ENCODE results near the gene SHB. TPM values are rescaled to one million over a fixed set of nuclear protein-coding genes. Genes with fewer than 3 reads are reported as not detected.
A peak's percentile ranks its signal among the peaks of the same experiment; 100 is the strongest.
"Not testable (repeated sequence)": the region's sequence is repeated elsewhere in the genome, so short reads cannot be mapped to it uniquely, and the experiment has no call there.

Gene SHB
- total RNA-seq, 4 donors from 2014 or later, result 17.7 to 31.4 (median 24.2) TPM

GRCh38 chr9:37914701-37915358 lies 154.2 kb downstream of the SHB start:
- intact Hi-C loops (cut with DNase I), result loop anchor here (5.0 kb wide), 2 partner anchors 162 to 447 kb away; no protein-coding TSS in a partner anchor
- Histone ChIP-seq H3K27me3 (no peaks in the 10 kb centered on the region), H3K27ac (no peak overlapping the region), H3K4me3 (no peak overlapping the region), H3K4me1 (peaks cover 0 to 55% (median 9%) of the 10 kb centered on the region in 3 donors), H3K36me3 (peaks cover 0 to 45% (median 0%) of the 10 kb centered on the region in 3 donors), H3K9me3 (no peaks in the 10 kb centered on the region)
- 72 to 85% methylated on average over 5 of the region's 11 CpGs for WGBS, 2 donors
- DNase-seq, result no peak
- no peak for TF ChIP-seq POLR2A (IDR thresholded peaks at IDR 0.05)
- TF ChIP-seq, protein P1, sequence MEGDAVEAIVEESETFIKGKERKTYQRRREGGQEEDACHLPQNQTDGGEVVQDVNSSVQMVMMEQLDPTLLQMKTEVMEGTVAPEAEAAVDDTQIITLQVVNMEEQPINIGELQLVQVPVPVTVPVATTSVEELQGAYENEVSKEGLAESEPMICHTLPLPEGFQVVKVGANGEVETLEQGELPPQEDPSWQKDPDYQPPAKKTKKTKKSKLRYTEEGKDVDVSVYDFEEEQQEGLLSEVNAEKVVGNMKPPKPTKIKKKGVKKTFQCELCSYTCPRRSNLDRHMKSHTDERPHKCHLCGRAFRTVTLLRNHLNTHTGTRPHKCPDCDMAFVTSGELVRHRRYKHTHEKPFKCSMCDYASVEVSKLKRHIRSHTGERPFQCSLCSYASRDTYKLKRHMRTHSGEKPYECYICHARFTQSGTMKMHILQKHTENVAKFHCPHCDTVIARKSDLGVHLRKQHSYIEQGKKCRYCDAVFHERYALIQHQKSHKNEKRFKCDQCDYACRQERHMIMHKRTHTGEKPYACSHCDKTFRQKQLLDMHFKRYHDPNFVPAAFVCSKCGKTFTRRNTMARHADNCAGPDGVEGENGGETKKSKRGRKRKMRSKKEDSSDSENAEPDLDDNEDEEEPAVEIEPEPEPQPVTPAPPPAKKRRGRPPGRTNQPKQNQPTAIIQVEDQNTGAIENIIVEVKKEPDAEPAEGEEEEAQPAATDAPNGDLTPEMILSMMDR (IDR thresholded peaks at IDR 0.05), result no peak

DNA sequence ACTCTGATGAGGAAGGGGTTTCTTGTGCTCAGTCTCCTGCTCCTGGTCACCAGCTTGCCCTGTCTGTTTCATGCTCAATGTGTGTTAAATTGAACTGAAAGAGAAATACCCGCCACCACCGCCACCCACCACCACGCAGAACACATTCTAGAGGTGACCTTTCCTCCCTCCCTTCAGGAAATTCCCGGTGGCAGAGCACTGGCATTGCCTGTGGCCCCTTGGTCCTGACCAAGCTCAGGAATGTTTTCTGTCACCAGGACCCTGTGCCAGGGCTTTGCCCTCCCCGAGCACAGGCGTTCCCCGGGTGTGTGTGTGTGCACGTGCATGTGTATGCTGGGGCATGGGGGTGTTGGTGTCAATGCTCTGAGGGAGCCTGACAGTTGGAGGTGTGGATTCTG lies 154.9 kb downstream of the SHB start:
- H3K27me3 ChIP-seq, result no peaks in the 10 kb centered on the region
- H3K9me3 ChIP-seq, result no peaks in the 10 kb centered on the region
- H3K27ac ChIP-seq, result no peak overlapping the region
- peaks cover 0 to 39% (median 0%) of the 10 kb centered on the region in 3 donors for H3K36me3 ChIP-seq
- intact Hi-C loops (cut with DNase I), result no loop called here
- TF ChIP-seq POLR2A (IDR thresholded peaks at IDR 0.05), result no peak
- TF ChIP-seq, protein P1 (IDR thresholded peaks at IDR 0.05), result no peak
- no peak overlapping the region for H3K4me3 ChIP-seq
- peaks cover 0 to 48% (median 9%) of the 10 kb centered on the region in 3 donors for H3K4me1 ChIP-seq
- 36 to 62% methylated on average over 3 to 8 of the region's 8 CpGs for WGBS, 2 donors
- no peak for DNase-seq

GRCh38 chr9:37913480-37914153 lies 155.4 kb downstream of the SHB start:
- DNase-seq, result no peak
- 26 to 43% methylated on average over 8 to 10 of the region's 11 CpGs for WGBS, 2 donors
- no peak overlapping the region for H3K4me3 ChIP-seq
- no peaks in the 10 kb centered on the region for H3K9me3 ChIP-seq
- no peak for TF ChIP-seq POLR2A (IDR thresholded peaks at IDR 0.05)
- TF ChIP-seq, protein P1 (IDR thresholded peaks at IDR 0.05), result peak; percentile 95 to 99 (median 97)
- H3K4me1 ChIP-seq, result peaks cover 0 to 44% (median 9%) of the 10 kb centered on the region in 3 donors
- intact Hi-C loops (cut with DNase I), result no loop called here
- no peaks in the 10 kb centered on the region for H3K27me3 ChIP-seq
- H3K27ac ChIP-seq, result no peak overlapping the region
- H3K36me3 ChIP-seq, result peaks cover 0 to 33% (median 0%) of the 10 kb centered on the region in 3 donors

DNA sequence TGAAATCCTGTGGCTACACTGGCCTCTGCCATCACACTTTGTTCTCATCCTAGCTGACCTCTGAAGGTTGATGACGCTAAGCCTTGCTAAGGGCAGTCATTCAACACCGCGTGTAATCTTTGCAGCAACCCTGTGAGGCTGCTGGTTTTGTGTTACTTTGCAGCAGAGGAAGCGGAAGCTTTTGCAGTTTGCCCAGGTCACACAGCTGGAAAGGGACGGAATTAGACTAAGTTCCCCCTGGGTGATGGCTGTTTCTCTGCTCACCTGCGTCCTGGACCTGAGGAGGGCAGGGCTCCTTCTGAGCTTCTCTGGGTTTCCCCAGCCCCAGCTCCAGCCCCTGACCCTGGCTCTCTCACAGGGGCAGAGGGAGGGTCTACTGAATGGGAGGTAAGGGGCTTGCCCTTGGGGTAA lies 157.8 kb downstream of the SHB start:
- H3K4me1 ChIP-seq, result peaks cover 0 to 26% (median 2%) of the 10 kb centered on the region in 3 donors
- intact Hi-C loops (cut with DNase I), result no loop called here
- 73 to 100% methylated on average over 1 to 6 of the region's 6 CpGs for WGBS, 2 donors
- H3K27me3 ChIP-seq, result no peaks in the 10 kb centered on the region
- no peaks in the 10 kb centered on the region for H3K9me3 ChIP-seq
- H3K4me3 ChIP-seq, result no peak overlapping the region
- no peak for TF ChIP-seq POLR2A (IDR thresholded peaks at IDR 0.05)
- TF ChIP-seq, protein P1 (IDR thresholded peaks at IDR 0.05), result no peak
- peaks cover 0 to 13% (median 0%) of the 10 kb centered on the region in 3 donors for H3K36me3 ChIP-seq
- no peak overlapping the region for H3K27ac ChIP-seq
- no peak for DNase-seq

DNA sequence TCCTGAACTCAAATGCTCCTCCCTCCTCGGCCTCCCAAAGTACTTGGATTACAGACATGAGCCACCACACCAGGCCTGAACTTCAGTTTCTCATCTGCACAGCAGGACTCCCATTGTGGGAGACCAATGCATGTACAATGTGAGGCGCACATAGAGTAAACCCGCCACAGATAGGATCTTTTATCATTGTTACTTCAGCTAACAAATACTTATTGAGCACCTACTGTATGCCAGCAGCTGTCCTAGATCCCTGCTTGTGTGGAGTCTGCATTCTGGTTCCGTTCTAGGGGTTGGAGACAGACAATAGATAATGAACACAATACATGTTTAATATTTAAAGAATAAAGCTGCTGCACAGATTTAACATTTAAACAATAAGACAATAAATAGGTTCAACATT lies 158.8 kb downstream of the SHB start:
- DNase-seq, result no peak
- TF ChIP-seq POLR2A (IDR thresholded peaks at IDR 0.05), result no peak
- TF ChIP-seq, protein P1 (IDR thresholded peaks at IDR 0.05), result no peak
- H3K27ac ChIP-seq, result no peak overlapping the region
- intact Hi-C loops (cut with DNase I), result no loop called here
- no peaks in the 10 kb centered on the region for H3K9me3 ChIP-seq
- no peak overlapping the region for H3K4me3 ChIP-seq
- peaks cover 0 to 17% (median 0%) of the 10 kb centered on the region in 3 donors for H3K4me1 ChIP-seq
- 88 to 89% methylated on average over 4 of the region's 4 CpGs for WGBS, 2 donors
- H3K27me3 ChIP-seq, result no peaks in the 10 kb centered on the region
- peaks cover 0 to 4% (median 0%) of the 10 kb centered on the region in 3 donors for H3K36me3 ChIP-seq

GRCh38 chr9:37909836-37910235 lies 159.2 kb downstream of the SHB start:
- not testable (repeated sequence) for H3K4me3 ChIP-seq, H3K9me3 ChIP-seq, H3K27me3 ChIP-seq, DNase-seq, H3K27ac ChIP-seq, H3K36me3 ChIP-seq
- intact Hi-C loops (cut with DNase I), result loop anchor here (10.0 kb wide), 1 partner anchor 315 kb away; the partner anchor contains the start of gene TOMM5
- WGBS, 2 donors, result 60 to 79% methylated on average over 2 to 5 of the region's 5 CpGs
- H3K4me1 ChIP-seq, result peaks cover 0 to 17% (median 3%) of the 10 kb centered on the region in 3 donors
